Fibroblast of the aortic adventitia (primary cell): Measurements from ENCODE around the gene PAPPA. TPM values are rescaled to one million over a fixed set of nuclear protein-coding genes. Genes with fewer than 3 reads are reported as not detected.

Source experiments
- DNase-seq: peaks from one replicate; pipeline ENCODE4 v3.0.0-alpha.2; 2010; ENCODE audit warnings: low read depth
- H3K4me3 ChIP-seq: 2 replicates; pipeline ENCODE4 v1.5.1; 2011; ENCODE audit warnings: low read depth, mild to moderate bottlenecking, control low read depth, low read length, moderate library complexity
- total RNA-seq: library from RNA; depleted of rRNA; stranded (reverse); fragments of >200 nt; gene quantifications from 2 replicates; pipeline ENCODE4 v1.2.3, GENCODE V29; 2012; ENCODE audit warnings: low replicate concordance
- TF ChIP-seq, protein P1 (sequence below): IDR thresholded peaks from 2 replicates; pipeline ENCODE4 v1.5.1; 2011; ENCODE audit warnings: mild to moderate bottlenecking, low read length, control low read depth, inconsistent platforms; ENCODE audit not compliant: insufficient read depth

PAPPA gene
- total RNA-seq, 1 donor = 80.5 TPM

GRCh38 chr9:116123171-116123570, 30.4 kb upstream of the PAPPA start:
- TF ChIP-seq, protein P1, sequence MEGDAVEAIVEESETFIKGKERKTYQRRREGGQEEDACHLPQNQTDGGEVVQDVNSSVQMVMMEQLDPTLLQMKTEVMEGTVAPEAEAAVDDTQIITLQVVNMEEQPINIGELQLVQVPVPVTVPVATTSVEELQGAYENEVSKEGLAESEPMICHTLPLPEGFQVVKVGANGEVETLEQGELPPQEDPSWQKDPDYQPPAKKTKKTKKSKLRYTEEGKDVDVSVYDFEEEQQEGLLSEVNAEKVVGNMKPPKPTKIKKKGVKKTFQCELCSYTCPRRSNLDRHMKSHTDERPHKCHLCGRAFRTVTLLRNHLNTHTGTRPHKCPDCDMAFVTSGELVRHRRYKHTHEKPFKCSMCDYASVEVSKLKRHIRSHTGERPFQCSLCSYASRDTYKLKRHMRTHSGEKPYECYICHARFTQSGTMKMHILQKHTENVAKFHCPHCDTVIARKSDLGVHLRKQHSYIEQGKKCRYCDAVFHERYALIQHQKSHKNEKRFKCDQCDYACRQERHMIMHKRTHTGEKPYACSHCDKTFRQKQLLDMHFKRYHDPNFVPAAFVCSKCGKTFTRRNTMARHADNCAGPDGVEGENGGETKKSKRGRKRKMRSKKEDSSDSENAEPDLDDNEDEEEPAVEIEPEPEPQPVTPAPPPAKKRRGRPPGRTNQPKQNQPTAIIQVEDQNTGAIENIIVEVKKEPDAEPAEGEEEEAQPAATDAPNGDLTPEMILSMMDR = no peak
- H3K4me3 ChIP-seq = no peak overlapping the region
- DNase-seq = no peak

DNA sequence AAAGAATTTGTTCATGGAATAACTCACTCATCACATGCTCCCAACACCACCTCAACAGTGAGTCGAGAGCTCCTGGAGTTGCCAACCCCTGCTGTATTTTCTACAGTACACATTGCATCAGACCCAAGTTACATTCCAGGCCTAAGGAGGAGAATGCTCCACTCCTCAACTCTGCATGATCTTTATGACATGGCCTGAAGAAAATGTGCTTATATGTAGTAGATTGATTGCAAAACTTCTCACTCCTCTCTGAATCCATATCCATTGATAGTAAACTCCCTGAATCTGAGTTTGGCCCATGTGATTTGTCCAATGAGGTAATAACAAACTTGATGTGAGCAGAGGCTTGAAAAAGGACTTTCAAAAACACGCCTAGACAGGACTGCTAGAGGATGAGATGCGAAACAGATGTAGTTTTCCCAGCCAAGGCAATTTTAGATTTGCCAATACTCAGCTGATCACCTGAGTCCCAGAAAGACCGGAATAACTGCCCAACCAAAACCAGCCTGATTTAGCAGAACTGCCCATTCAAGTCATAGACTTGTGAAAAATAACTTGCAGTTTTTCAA, 29.0 kb upstream of the PAPPA start:
- TF ChIP-seq, protein P1 = no peak
- DNase-seq = peak; percentile 71
- H3K4me3 ChIP-seq = no peak overlapping the region

DNA sequence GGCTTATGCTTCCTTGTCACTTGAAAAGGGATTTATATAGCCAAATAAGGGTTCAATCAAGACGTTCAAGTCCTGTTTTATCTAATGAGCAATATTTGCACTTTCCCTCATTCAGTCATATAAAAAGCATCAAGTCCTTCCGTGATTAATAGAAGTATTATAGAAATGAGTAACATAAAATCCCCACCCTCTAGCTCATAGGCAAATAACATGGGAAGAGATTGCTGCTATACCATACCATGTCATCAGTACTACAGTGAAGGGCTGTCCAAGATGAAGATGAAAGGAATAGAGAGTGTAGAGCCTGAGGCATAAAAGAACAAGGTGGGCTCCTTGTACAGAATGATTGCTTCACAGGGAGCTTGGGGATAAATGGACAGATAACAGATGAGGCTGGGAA, 20.4 kb upstream of the PAPPA start:
- H3K4me3 ChIP-seq = no peak overlapping the region
- DNase-seq = no peak
- TF ChIP-seq, protein P1 = no peak

GRCh38 chr9:116134975-116135374, 18.6 kb upstream of the PAPPA start:
- no peak overlapping the region for H3K4me3 ChIP-seq
- no peak for DNase-seq
- TF ChIP-seq, protein P1 = no peak

DNA sequence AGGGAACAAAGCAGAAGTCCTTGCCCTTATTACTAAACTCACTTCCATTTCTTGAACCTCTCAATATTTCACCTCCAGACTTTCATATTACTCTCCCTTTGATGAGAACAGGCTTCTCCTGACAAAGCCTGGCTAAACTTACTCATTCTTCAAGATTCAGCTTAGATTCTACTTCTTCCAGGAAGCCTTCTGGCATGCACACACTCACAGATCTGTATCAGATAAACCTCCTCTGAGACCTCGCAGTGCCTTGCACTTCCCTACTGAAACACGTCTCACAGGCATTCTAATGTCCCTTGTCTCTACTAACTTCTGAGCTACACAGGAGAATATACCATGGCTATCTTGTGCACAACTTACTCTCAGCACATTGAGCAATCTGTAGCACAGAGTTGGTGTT, 16.6 kb upstream of the PAPPA start:
- DNase-seq = no peak
- TF ChIP-seq, protein P1 = no peak
- H3K4me3 ChIP-seq = no peak overlapping the region

- TF ChIP-seq, protein P1 = no peak
- no peak overlapping the region for H3K4me3 ChIP-seq
- DNase-seq = no peak
Observed at GRCh38 chr9:116137581-116137980, 16.0 kb upstream of the PAPPA start.
